ENCODE results near the gene BICD1.

The BICD1 gene

GRCh38 chr12:32402946-32403345, 296.3 kb downstream of the BICD1 start:
- no peak for DNase-seq (ENCODE audit: low read depth)

DNA sequence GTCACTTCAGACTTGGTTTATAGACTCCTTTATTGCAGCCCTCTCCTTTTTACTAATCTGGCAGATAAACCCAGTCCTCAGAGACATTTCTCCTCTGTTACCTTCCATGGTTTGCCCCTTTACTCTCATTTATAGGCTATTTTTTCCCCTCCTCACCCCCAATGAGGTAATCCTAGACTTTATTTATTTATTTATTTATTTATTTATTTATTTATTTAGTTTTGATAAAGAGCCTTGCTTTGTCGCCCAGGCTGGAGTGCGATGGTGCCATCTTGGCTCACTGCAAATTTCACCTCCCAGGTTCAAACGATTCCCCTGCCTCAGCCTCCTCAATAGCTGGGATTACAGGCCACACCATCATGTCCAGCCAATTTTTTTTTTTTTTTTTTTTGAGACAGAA, 301.1 kb downstream of the BICD1 start:
- no peak for DNase-seq (ENCODE audit: low read depth)

- no peak for DNase-seq (ENCODE audit: low read depth)
Measured at GRCh38 chr12:32413412-32413811, 306.8 kb downstream of the BICD1 start.

GRCh38 chr12:32418221-32418620, 311.6 kb downstream of the BICD1 start:
- DNase-seq (ENCODE audit: low read depth): no peak

DNA sequence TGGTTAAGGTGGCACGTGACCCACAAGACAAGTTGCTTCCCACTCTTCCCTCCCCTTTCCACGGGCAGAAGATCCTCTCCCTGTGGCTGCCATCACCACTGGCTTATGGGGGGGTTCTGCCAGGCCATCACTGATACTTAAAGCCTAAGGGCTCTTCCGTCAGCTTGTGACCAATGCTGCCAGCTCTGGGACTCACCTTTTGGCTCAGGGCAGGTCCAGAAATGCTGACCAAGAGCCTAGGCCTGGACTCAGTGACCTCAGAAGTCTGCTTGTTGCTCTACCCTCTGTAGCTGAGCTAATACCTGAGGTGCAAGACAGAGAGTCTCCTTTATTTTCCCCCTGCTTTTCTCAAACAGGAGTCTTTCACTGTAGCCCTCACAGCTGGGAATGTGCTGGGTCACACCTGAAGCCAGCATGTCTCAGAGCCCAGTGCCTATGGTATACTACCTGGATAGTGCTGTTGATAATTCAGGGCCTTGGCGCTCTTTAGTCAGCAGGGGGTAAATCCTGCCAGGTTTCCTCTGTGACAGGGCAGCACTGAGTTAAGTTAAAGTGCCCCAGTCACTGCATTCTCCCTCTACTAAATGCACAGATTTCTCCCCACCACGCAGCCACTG, 312.4 kb downstream of the BICD1 start:
- DNase-seq (ENCODE audit: low read depth): no peak

- DNase-seq (ENCODE audit: low read depth): no peak
Measured at GRCh38 chr12:32419520-32419960, 312.9 kb downstream of the BICD1 start.

- no peak for DNase-seq (ENCODE audit: low read depth)
Measured at GRCh38 chr12:32420356-32420755, 313.7 kb downstream of the BICD1 start.

DNA sequence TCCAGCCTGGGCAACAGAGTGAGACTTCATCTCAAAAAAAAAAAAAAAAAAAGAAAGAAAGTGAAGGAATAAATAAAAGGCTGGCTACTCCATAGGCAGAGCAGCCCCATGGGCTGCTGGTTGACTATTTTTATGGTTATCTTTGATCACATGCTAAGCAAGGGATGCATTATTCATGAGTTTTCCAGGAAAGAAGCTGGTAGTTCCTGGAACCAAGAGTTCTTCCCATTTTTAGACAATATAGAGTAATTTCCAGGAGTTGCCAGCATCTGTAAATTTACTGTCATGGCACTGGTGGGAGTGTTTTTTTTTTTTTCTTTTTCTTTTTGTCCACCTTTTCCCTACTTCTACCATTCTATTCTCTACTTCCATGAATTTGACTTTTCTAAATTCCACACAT, 316.9 kb downstream of the BICD1 start:
- DNase-seq (ENCODE audit: low read depth): no peak

DNA sequence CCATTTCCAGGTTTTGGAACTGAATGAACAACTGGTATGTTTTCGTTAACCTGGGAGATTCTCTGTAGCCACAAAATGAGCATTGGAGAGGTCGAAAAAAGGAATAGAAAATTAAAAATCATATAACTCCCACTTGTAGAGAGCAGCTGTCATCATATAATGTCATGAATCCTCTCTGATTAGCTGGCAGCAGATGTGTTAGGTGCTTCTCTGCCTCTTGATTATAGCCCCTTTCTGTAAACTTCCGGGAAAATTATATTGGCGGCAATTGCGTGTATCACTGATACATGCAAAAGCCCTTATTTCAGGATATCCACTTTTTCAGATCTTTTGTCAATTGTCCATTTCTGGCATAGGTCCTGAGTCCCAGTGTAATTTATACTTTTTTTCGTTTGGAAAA, 324.4 kb downstream of the BICD1 start:
- DNase-seq (ENCODE audit: low read depth): no peak
